AG04450 (cell line): ENCODE measurements around the gene DYNC1LI2. TPM values are rescaled to one million over a fixed set of nuclear protein-coding genes. Genes with fewer than 3 reads are reported as not detected.

ENCODE experiments used
- CTCF ChIA-PET: fragments of 300-600, 350-600 bp; formaldehyde crosslinking; extraction: SDS; loops from one replicate; lab custom pipeline; 2022; ENCODE audit warnings: antibody characterized with exemption, inconsistent platforms; lab: Charles Lee
- POLR2A ChIA-PET: fragments of 350-600 bp; formaldehyde crosslinking; extraction: SDS; loops from one replicate; lab custom pipeline; 2021; ENCODE audit warnings: antibody characterized with exemption, inconsistent platforms; lab: Yijun Ruan, JAX
- DNase-seq: peaks from one replicate; pipeline ENCODE4 v3.0.0-alpha.2; 2011; ENCODE audit warnings: low read depth, low spot score
- H3K27ac ChIP-seq: one replicate; pipeline ENCODE4 v1.5.1; 2012; ENCODE audit warnings: low read depth, low read length, control low read depth
- H3K27me3 ChIP-seq: one replicate; pipeline ENCODE4 v1.6.0; 2012; ENCODE audit warnings: low read length; ENCODE audit not compliant: control insufficient read depth, insufficient read depth
- H3K4me3 ChIP-seq: 2 replicates; pipeline ENCODE4 v1.5.1; 2011; ENCODE audit warnings: mild to moderate bottlenecking, low read depth, low read length, control low read depth
- H3K9me3 ChIP-seq: 2 replicates; pipeline ENCODE4 v1.5.1; 2012; ENCODE audit warnings: low read length; ENCODE audit not compliant: control insufficient read depth, insufficient read depth
- polyA plus RNA-seq: library from polyadenylated mRNA; depleted of rRNA; stranded (reverse); fragments of >200 nt; gene quantifications from 2 replicates; pipeline ENCODE4 v1.2.3, GENCODE V29; 2011
- TF ChIP-seq, protein P1 (sequence below): IDR thresholded peaks from 2 replicates; pipeline ENCODE4 v1.5.1; 2011; ENCODE audit warnings: low read depth, low read length, control low read depth, inconsistent platforms

Gene DYNC1LI2
- polyA plus RNA-seq, 1 experiment: 88.5 TPM

DNA sequence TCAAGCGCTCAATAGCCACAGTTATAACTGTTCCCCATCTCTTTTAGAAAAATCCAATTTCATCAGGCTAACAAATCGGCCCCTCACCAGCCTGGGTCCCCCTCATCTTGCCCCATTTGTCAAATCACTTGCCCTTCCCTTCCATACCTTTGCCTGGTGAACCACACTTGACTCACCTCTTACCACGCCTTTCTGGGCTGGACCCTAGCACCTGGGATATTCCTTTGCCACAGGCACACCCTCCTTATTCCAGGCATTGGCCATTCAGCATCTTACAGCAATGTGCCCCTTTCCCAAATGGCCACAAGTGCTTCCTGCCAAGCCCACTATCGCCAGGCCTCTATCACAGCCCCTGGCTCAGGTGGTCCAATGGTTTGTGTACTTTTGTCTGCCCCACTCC is 69.7 kb downstream of the DYNC1LI2 start:
- ChIA-PET POLR2A (no interaction called here), CTCF (interaction anchor here (1.6 kb wide), 2 partner anchors 19 to 31 kb away, joined by 6 to 7 read pairs; no protein-coding TSS in a partner anchor)
- DNase-seq: no peak
- H3K27me3 ChIP-seq: no peaks in the 10 kb centered on the region
- no peaks in the 10 kb centered on the region for H3K9me3 ChIP-seq
- no peak overlapping the region for H3K27ac ChIP-seq
- TF ChIP-seq, protein P1, sequence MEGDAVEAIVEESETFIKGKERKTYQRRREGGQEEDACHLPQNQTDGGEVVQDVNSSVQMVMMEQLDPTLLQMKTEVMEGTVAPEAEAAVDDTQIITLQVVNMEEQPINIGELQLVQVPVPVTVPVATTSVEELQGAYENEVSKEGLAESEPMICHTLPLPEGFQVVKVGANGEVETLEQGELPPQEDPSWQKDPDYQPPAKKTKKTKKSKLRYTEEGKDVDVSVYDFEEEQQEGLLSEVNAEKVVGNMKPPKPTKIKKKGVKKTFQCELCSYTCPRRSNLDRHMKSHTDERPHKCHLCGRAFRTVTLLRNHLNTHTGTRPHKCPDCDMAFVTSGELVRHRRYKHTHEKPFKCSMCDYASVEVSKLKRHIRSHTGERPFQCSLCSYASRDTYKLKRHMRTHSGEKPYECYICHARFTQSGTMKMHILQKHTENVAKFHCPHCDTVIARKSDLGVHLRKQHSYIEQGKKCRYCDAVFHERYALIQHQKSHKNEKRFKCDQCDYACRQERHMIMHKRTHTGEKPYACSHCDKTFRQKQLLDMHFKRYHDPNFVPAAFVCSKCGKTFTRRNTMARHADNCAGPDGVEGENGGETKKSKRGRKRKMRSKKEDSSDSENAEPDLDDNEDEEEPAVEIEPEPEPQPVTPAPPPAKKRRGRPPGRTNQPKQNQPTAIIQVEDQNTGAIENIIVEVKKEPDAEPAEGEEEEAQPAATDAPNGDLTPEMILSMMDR: no peak
- no peak overlapping the region for H3K4me3 ChIP-seq

DNA sequence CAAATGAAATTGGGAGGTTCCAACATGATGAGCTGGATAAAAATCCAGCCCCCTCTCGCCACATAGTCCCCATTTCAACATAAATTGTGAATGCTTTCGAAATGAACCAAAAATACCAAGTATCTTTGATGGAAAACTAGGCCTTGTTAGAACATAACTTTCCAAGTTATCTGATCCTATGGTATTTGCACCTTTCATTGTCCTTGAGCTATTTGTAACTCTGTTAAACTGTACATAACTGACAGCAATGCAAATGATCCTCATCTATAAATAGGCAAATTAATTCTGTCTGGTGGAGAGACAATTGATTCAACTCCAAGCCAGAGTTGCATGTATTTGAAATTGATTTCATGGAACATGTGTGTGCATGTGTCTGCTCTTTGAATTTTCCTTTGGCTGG is 73.1 kb downstream of the DYNC1LI2 start:
- TF ChIP-seq, protein P1: no peak
- ChIA-PET CTCF (interaction anchor here (1.1 to 1.6 kb wide), 2 partner anchors 27 to 50 kb away, joined by 3 to 9 read pairs; no protein-coding TSS in a partner anchor), POLR2A (no interaction called here)
- H3K27me3 ChIP-seq: no peaks in the 10 kb centered on the region
- no peaks in the 10 kb centered on the region for H3K9me3 ChIP-seq
- no peak overlapping the region for H3K27ac ChIP-seq
- H3K4me3 ChIP-seq: no peak overlapping the region
- DNase-seq: no peak

DNA sequence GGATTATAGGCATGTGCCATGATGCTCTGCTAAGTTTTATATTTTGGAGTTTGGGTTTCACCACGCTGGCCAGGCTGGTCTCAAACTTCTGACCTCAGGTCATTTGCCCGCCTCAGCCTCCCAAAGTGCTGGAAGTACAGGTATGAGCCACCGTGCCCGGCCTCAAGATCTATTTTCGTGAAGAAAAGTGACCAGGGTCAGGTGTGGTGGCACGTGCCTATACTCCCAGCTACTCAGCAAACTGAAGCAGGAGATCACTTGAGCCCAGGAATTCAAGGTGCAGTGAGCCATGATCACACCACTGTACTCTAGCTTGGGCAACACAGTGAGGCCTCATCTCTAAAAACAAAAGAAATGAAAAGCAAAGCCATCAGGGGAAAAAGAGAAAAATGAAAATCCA is 73.6 kb downstream of the DYNC1LI2 start:
- DNase-seq: no peak
- TF ChIP-seq, protein P1: no peak
- ChIA-PET CTCF (interaction anchor here (1.3 to 1.6 kb wide), 2 partner anchors 15 to 27 kb away, joined by 3 to 9 read pairs; no protein-coding TSS in a partner anchor), POLR2A (no interaction called here)
- no peak overlapping the region for H3K4me3 ChIP-seq
- no peaks in the 10 kb centered on the region for H3K9me3 ChIP-seq
- H3K27ac ChIP-seq: no peak overlapping the region
- H3K27me3 ChIP-seq: no peaks in the 10 kb centered on the region

DNA sequence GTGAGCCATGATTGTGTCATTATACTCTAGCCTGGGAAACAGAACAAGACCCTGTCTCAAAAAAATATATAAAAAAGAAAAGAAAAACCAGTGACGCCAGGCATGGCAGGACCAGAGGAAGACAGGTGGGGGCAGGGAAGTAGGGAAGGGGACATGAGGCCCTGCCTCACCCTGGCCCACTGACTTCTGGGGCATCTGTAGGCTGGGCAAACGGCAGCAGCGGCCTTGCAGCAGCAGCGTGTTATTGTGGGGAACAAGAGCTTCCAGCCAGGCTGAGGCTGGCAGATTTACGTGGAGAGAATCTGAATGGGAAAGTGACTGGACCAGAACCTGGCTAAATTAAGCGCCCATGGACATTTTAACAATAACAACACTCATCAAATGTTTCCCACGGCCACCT is 74.2 kb downstream of the DYNC1LI2 start:
- Histone ChIP-seq H3K27me3 (no peaks in the 10 kb centered on the region), H3K27ac (no peak overlapping the region), H3K9me3 (no peaks in the 10 kb centered on the region), H3K4me3 (no peak overlapping the region)
- TF ChIP-seq, protein P1: no peak
- ChIA-PET POLR2A (no interaction called here), CTCF (interaction anchor here (1.3 to 1.6 kb wide), 2 partner anchors 14 to 26 kb away, joined by 3 to 9 read pairs; no protein-coding TSS in a partner anchor)
- no peak for DNase-seq

DNA sequence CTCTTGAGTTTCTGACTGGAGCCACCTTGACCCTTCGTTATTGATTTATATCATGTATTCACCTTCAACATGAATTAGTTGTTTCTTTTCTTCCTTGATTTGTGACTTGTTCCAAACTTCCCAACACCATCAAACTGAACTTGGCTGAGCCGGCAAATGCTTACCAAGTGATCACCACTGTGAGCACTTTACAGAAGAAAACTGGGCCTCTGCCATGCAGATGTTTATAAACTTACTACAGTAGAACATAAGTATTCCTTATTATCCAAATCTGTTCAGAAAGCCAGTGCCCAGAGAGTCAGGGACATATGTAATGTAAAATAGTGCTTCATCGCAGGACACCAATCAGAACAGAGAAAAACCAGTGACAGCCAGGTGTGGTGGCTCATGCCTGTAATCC is 74.8 kb downstream of the DYNC1LI2 start:
- ChIA-PET CTCF (interaction anchor here (1.3 kb wide), 1 partner anchor 13 kb away, joined by 3 read pairs; no protein-coding TSS in a partner anchor), POLR2A (no interaction called here)
- no peak for DNase-seq
- Histone ChIP-seq H3K4me3 (no peak overlapping the region), H3K27me3 (no peaks in the 10 kb centered on the region), H3K27ac (no peak overlapping the region), H3K9me3 (no peaks in the 10 kb centered on the region)
- TF ChIP-seq, protein P1: no peak
